AG09309 (cell line): ENCODE results near the gene CACNA1I.

ENCODE experiments used
- DNase-seq: peaks from one replicate; pipeline ENCODE4 v3.0.0-alpha.2; 2010; ENCODE audit warnings: low read depth
- H3K4me3 ChIP-seq: 2 replicates; pipeline ENCODE4 v1.5.1; 2011; ENCODE audit warnings: mild to moderate bottlenecking, low read depth, low read length, moderate library complexity; ENCODE audit not compliant: control insufficient read depth
- CTCF ChIP-seq: IDR thresholded peaks from 2 replicates; pipeline ENCODE4 v1.5.1; 2011; ENCODE audit warnings: mild to moderate bottlenecking, low read depth, low read length, inconsistent platforms; ENCODE audit not compliant: insufficient read depth, control insufficient read depth; ENCODE audit errors: missing control alignments

Gene CACNA1I

GRCh38 chr22:39526736-39527171 is 43.8 kb upstream of the CACNA1I start:
- H3K4me3 ChIP-seq: no peak overlapping the region
- no peak for TF ChIP-seq CTCF
- DNase-seq: no peak

GRCh38 chr22:39527481-39527961 is 43.0 kb upstream of the CACNA1I start:
- H3K4me3 ChIP-seq: no peak overlapping the region
- TF ChIP-seq CTCF: no peak
- no peak for DNase-seq

- H3K4me3 ChIP-seq: no peak overlapping the region
- no peak for TF ChIP-seq CTCF
- DNase-seq: no peak
Measured at GRCh38 chr22:39528080-39528661, 42.4 kb upstream of the CACNA1I start.

GRCh38 chr22:39528681-39529486 is 41.7 kb upstream of the CACNA1I start:
- peak; percentile 100 for TF ChIP-seq CTCF
- DNase-seq: peak; percentile 75
- H3K4me3 ChIP-seq: no peak overlapping the region

GRCh38 chr22:39529487-39529851 is 41.1 kb upstream of the CACNA1I start:
- no peak for TF ChIP-seq CTCF
- DNase-seq: no peak
- H3K4me3 ChIP-seq: no peak overlapping the region

GRCh38 chr22:39530116-39530515 is 40.4 kb upstream of the CACNA1I start:
- no peak for DNase-seq
- TF ChIP-seq CTCF: no peak
- no peak overlapping the region for H3K4me3 ChIP-seq
